ENCODE results near the gene DSG2. TPM values are rescaled to one million over a fixed set of nuclear protein-coding genes. Genes with fewer than 3 reads are reported as not detected.
A peak's percentile ranks its signal among the peaks of the same experiment; 100 is the strongest.

Gene DSG2
- polyA plus RNA-seq, 12 donors, result 4.2 to 22.7 (median 7.3) TPM; not detected in 1

DNA sequence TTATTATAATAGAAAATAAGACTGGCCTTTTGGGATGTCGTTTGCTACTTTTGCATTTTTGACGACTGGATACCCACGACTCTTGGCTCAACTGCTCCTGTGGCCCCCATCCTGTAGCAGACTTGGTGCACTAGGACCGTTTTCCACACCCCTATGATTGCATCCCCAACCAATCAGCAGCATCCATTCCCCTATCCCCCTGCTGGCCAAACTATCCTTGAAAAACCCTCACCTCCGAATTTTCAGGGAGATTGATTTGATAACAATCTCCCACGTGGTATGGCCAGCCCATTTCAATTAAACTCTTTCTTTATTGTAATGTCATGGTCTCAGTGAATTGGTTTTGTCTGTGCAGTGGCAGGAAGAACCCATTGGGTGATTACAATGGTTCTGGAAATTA is 55.8 kb downstream of the DSG2 start:
- no peak for DNase-seq

DNA sequence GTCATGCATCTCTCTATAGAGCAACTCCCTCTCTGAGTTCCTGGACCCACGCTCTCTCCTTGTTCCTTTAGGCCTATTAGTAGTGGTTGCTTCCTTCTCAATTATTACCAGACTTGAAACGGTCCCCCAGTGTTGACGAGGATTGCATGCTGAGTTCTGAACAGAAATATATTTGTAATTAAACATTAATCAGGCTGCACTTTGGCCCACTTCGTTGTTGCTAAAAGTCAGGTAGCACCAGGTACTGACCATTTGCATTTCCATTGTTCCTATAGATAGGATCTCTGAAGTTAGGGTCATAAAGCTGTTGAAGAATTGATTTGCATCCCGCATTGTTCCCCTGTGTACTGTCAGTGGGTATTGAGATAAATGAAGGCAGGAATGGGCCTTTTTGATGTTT is 56.8 kb downstream of the DSG2 start:
- no peak for DNase-seq

DNA sequence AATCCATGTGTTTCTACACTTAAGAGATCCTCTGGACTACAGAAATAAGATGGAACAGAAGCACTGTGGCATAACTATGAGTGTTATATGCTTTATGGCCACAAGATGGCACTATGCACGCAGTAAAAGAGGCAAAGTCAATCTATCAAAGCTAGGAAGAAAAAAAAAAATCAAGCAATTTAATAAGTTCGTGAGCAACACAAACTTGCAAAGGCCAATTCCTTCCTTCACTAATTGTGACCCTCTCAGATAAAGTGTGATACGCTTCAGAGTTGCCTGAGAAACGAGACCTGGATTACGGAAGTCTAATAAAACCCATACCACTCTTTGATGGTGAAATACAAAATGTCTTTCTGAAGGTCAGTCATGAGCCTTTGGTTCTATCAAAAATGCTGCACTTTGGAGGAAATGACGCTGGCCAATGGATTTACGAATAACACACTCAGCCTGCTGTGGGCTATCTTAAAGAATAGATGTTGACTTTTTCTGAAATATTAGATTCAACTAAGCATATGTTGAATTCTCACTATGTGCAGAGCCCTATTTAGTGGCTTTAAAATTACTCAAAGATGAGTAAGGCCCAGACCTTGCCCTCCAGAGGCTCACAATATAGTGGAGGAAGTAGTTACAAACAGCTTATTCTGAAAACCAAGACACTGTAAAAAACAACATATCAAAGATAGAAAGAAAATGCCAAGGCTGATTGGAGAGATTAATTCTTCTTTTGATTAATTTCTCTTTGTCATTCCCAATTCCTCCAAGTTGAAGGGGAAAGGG is 58.2 kb downstream of the DSG2 start:
- peak; percentile 70 for DNase-seq

DNA sequence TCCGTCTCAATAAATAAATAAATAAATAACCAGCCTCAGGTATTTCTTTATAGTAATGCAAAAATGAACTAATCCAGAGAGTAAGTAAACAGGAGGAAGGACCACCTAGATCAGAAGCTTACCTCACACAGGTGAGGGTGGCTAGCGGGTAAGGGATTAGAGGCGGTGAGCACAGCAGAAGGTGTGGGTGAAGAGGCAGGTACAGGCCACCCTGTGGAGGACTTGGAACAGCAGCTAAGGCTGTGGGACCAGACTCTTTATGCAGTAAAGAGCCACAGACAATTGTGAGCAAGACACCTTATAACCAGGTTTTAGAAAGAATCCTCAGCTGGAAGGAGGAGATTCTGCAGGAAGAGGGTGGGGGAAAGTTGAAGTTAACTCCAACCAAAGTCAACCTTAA is 59.5 kb downstream of the DSG2 start:
- no peak for DNase-seq

DNA sequence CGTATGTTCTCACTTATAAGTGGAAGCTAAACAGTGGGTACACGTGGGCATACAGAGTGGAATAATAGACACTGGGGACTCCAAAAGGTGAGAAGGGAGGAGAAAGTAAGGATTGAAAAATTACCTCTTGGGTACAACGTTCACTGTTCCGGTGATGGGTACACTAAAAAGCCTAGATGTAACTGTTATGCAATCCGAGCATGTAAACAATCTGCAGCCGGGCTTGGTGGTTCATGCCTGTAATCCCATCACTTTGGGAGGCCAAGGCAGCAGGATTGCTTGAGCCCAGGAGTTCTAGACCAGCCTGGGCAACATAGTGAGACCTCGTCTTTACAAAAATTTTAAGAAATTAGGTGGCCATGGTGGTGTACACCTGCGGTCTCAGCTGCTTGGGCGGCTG is 60.6 kb downstream of the DSG2 start:
- DNase-seq, result no peak

DNA sequence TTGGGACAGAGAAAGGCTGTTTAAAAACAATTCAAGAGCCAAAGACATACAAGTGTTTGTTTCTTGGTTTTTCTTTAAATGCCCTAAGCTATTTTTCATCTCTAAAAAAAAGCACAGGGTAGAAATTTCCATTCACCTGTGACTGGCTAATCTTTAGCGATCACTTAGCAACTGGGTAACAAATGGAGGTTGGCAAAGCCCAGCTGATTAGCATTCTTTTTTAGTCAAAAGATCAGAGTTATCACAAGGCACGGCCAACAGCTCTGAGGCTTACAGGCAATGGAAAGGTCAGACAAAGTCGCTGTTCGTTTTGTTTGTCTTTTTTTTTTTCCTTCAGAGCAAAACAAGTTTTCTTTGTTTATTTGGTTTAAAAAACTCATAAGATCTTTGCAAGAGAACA is 64.7 kb downstream of the DSG2 start:
- DNase-seq, result no peak

DNA sequence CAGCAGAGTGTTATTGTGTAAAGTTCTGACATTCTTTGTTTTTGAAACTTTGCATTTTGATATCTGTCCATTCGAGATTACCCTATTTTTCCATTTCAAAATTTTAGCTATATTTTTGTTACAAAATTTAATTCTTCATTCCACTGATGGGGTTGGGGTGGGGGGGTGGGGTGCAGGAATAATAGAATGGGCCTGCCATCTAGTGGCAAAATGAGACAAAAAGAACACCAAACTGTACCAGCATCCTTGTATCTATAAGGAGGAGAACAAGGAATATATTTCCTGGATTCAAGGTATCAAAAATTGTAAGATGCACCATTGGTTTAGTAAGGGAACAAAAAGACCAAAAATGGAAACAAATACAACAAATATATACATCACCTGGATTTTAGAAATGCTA is 65.8 kb downstream of the DSG2 start:
- DNase-seq, result no peak

DNA sequence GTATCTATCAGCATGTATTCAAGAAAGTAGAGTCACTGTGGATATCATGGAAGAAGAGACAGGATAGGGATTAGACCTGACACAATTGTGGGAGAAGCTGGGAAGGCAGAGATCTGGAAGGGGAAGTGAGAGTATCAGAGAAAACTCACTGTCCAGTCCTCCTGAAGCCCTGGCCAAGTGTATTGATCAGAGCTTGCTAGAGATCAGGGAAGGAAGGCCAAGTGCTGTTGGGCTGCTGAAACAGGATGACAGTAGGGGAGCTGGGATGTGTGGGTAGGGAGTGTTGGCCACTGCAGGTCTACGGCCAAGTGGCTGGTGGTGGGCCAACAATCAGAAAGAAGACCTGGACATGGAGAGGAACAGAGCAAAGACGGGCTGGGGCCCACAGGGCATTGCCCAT is 67.4 kb downstream of the DSG2 start:
- no peak for DNase-seq

DNA sequence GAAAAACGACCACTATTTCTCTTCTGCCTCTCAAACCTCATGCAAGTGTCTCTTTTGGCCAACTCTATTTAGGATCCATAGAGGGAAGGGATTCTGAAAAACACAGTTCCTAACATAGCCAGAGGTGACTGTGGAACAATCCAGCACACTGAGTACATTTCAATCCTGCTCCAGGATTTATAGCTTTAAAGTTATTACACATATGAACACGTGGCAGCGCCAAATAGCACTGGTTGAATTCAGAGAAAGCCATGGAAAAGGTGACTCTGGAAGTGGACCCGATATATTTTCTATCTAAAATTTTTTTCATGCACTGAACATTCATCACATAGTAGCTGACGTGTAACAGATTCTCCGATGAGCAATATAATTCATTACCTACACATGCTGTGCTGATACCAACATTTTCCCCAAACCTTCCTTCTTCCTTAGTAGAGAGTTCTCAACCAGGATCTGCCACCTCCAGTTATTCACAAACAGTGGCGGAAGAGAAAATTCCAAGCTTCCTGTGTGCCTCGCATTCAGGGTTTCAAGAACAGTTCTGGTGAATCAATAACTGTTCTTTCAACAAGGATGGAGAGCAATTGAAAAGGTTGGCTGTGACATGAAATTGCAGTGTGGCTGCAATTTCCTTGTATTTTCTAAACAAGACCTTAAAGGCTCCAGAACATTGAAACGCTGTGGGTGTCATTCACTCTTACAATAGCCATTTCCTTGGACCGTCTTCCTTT is 68.0 kb downstream of the DSG2 start:
- DNase-seq, result no peak

DNA sequence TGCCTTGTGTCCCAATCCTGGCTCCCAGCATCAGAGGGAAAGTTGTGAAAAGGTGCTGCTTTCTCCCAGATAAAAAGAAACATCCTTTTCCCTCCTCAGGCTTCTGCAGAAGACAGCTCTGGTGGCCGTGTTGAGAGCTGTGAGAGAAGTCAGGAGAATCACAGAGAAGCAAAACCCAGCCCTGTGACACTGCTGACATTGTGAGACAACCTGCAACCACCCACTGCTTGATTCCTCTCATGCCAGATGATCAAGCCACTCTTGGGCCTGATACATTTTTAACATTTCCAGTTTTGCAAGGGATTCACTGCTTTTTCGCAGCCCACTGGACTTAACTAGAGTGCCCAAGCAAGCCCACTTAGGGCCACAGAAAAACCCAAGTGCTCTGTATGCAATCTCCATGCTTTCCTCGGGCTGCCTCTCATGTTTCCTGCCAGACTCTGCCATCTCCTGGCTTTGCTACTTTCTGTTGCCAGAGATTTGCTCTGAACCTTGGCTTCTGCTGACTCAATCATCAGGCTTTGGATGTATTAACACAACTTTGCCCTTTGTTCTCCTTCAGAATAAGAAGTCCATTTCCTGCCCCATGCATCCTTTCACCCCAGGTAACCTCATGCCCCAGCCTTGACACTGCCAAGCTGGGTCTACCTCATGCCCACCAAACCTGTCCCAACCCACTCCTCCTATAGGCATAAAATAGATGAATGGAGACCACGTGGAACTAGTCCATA is 68.8 kb downstream of the DSG2 start:
- DNase-seq, result no peak

DNA sequence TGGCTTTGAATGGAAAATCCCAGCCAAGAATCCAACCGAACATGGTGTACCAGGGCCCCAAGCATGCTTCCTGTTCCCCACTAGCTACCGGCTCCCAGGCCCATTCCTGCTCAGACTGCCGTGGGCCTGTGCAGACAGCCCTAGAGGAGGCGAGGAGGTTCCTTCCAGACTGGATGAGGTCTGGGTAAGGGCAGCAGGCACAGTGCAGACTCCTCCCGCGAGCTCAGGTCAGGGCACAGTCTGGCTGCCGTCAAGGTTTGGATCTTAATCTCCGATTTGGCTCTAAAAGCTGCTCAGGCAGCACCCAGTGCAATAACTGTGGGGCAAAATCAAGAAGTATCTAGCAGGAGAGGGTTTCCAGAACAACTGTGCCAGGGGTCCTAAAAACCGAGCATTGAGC is 74.4 kb downstream of the DSG2 start:
- no peak for DNase-seq

DNA sequence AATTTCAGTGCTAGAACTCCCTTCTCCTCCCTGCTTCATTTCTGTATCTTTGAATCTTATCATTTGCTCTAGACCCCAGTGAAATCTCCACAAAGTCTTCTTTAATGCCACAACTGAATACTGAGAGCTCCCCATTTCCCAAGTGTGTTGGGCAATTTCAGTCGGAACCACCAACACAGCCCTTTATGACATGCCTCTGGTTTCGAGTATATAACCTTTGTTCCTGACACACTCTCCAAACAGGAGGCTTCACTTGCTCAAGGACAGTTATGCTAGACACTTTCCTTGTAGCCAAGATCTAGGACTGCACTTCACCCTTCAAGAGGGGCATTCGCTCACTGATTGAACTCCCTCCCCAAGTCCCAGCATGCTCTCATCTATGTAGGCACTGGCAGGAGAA is 75.1 kb downstream of the DSG2 start:
- no peak for DNase-seq

DNA sequence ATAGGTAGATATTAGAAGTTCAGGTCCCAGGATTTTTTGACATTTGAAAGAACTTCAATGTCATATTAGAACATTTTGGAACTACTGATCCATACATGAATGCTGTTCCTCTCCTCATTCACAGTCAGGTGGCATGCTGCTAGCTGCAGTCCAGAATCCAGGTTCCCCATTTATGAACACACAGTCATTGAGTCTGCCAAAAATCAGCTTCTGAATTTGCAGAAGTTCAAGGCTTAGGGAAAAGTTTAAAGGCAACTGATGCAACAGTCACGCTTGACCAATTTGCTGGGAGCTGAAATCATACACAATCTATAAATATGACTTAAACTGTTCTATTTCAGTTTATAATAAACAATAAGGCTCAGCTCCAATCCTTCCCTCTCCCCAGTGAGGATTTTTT is 76.4 kb downstream of the DSG2 start:
- DNase-seq, result no peak

DNA sequence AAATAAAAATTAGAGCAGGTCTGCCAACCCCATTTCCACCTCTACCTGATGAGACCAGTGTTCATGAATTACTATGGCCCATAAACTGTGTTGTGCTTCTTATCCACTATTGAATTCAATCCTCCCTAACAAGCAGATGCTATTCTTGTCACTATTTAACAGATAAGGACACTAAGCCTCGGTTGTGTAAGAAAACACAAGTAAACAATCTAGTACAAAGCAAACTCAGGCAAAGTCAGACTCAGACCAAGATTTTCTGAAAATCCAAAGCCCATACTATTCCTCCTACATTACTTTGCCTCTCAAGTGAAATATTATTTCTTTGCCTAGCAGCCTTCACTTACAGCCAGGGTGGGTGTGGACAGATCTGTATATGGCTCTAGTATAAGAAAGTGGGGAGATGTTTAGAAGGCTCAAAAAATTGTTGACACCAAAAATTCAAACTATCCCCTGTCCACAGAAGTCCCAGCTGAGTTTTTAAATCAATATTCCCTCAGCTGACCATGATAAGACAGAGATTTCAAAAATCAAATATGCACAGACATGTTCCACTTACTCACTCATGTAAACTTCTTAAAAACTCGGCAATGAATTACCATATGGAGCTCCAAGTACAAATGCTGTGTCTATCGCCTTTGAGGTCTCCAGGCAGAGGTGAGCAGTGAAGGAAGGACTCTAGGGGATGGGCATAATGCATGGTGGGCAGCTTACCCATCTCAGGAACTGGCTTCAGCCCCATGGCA is 77.7 kb downstream of the DSG2 start:
- DNase-seq, result no peak

DNA sequence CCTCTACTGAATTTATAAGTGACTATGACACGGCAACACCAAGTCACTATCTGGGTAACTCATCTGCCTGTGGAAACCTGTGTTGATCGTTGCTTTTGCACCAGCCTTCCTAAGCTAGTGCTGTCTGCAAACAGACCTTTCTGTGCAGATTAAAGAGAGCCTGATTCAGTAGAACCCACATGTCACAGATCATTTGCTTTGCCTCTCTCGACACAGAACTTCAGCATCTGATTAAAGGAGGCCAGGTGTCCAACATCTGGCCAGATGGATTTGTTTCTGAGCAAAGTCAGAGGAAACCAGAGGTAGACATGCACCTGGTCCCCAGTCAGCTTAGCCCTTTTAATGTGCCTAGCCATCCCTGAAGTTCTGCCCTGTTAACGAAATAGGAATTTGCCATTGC is 78.7 kb downstream of the DSG2 start:
- no peak for DNase-seq

DNA sequence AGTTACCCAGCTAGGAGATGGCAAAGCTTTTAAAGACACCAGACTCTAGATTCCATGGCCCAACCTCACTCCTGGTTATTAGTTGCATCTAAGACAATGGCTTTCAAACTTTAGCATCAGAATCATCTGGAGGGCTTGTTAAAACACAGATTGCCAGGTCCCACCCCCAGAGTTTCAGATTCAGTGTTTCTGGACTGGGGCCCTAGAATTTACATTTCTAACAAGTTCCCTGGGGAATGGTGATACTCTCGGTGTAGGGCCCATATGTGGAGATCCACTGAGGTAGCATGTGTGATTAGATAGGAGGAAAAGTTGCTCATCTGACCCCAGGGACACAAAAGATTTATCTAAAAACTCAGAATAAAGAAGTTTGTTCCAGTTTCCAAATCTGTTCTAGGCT is 79.2 kb downstream of the DSG2 start:
- DNase-seq, result no peak

DNA sequence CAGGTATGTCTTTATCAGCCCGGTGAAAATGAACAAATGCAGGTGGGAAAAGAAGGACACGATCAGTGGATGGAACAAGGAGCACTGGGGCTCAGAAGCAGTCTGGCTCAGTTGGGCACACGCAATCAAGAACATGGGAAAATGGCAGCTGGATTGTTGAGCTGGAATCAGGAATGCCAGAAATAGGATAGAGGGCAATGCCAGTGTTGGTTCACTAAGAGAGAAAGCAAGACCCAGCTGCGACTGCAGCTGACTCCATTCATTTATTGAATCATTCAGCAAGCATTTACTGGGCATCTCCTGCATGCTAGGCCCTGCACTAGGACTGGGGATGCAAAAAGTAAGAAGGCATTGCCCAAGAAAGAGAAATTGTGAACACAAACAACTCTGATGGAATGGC is 80.1 kb downstream of the DSG2 start:
- no peak for DNase-seq

DNA sequence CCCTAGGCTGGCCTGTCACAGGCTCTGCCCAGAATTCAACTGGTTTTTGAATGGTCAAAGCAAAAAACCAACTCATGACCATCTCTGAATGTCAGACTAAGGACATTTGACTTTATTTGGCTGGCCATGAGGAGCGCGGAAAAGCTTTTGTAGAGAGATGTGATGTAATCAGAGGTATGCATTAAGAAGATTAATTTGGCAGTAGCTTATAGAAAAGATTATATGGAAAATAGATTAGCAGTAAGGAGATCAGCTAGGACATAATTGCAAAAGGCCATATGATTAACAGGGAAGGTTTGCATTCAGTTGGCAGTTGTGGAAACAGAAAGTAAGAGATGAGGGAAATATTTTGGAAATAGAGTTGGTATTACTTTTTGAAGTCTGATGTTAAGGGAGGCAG is 81.4 kb downstream of the DSG2 start:
- no peak for DNase-seq

DNA sequence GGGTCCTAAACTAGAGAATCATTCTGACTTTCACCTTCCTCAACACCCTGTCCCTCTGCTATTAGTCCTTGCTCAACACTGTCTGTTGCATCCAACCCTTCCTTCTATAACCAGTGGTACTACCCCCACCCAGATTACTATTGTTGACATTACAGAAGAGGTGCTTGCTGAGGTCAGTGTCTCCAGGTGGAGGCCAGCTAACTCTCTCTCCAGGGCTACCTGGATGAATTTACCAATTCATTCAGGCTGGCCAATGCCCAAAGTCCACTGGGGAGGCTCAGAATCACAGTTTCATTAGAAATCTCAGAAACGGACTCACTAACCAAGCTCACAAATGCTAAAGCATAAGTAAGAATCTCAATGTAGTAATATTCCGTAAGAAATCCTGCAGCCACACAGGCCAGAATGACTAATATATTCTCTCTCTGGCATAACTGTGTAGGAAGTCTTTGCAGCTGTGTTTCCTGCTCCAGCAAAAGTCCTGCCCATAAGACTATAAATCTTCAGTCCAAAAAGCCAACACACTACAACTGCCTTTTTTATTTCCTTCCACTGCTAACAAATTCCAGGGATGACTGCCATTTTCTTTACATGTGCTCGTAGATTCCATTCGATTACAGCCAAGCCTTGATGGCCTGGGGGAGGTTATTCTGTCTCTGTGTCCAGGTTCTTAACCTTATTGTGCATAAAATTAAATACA is 83.7 kb downstream of the DSG2 start:
- DNase-seq, result peak; percentile 55

DNA sequence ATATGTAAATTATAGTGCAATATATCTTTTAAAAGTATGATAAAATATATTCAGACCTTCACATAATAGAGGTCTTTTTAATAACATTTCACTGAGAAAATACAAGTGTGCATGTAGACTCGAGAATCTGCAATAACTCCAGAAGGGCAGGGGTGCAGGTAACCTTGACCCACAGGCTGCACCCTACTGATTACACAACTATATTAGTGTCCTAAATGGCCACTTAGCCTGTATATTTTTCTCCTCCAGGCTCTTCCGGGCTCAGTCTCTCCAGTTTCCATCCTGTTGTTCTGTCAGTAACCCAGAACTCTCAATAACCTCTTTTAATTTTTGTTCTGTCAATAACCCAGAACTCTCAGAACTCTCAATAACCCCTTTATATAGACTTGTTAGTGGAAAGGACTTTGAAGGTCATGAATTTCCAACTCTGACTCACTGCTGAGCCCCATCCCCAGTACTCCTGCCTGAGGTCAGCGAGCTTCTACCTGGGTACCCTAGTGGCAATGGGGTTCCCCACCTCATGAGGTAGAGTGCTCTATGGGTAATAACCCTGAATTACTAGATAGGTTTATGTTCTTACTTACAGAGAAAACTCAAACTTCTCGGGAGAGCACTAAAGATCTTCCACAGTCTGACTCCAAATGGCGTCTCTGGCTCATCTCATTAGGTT is 85.3 kb downstream of the DSG2 start:
- no peak for DNase-seq

DNA sequence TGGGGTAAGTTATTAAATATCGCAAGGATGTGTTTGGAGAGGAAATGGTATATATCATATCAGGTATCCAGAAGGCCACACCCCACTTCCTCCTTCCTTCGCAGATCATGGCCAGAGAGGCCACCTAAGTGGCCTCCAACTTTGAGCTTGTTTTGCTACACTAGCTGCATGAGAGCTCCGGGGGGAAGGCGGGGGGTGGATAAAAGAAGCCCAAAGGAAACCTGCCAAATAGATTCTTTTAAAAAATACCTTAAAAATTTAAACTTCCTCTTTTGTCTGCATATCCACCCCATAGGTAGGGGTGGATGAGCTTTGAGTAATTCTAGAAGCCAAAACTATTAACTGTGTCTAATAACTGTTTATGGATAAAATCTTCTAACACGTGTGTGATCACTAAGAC is 88.0 kb downstream of the DSG2 start:
- DNase-seq, result no peak

Data from muscle of arm (tissue), 12 donors.